ENCODE results near the gene LRPAP1.

- TF ChIP-seq, protein P1, sequence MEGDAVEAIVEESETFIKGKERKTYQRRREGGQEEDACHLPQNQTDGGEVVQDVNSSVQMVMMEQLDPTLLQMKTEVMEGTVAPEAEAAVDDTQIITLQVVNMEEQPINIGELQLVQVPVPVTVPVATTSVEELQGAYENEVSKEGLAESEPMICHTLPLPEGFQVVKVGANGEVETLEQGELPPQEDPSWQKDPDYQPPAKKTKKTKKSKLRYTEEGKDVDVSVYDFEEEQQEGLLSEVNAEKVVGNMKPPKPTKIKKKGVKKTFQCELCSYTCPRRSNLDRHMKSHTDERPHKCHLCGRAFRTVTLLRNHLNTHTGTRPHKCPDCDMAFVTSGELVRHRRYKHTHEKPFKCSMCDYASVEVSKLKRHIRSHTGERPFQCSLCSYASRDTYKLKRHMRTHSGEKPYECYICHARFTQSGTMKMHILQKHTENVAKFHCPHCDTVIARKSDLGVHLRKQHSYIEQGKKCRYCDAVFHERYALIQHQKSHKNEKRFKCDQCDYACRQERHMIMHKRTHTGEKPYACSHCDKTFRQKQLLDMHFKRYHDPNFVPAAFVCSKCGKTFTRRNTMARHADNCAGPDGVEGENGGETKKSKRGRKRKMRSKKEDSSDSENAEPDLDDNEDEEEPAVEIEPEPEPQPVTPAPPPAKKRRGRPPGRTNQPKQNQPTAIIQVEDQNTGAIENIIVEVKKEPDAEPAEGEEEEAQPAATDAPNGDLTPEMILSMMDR (IDR thresholded peaks at IDR 0.05; ENCODE audit: extremely low read depth in 1 of 2, insufficient read depth in 1 of 2, low read depth in 1 of 2, low read length in 2 of 2) = no peak
- TF ChIP-seq POLR2AphosphoS5 (IDR thresholded peaks at IDR 0.05; ENCODE audit: insufficient read depth, low read depth, low read length) (no peak), POLR2A (IDR thresholded peaks at IDR 0.05; ENCODE audit: low read depth, low read length) (no peak), MYC (IDR thresholded peaks at IDR 0.05; ENCODE audit: low read depth, low read length) (no peak), JUN (IDR thresholded peaks at IDR 0.05; ENCODE audit: borderline replicate concordance, insufficient read depth, insufficient read length, low read depth) (no peak)
Measured at GRCh38 chr4:3498901-3499510, 33.2 kb downstream of the LRPAP1 start.
